IPS-20b (cell line): ENCODE data around the gene LTO1.

Source experiments
- H3K27ac ChIP-seq: one replicate; pipeline ENCODE4 v1.5.1; 2013; ENCODE audit warnings: low read length
- H3K27me3 ChIP-seq: 2 replicates; pipeline ENCODE4 v1.6.1; 2013; ENCODE audit warnings: mild to moderate bottlenecking, low read length, inconsistent platforms; ENCODE audit not compliant: insufficient read depth
- H3K36me3 ChIP-seq: 2 replicates; pipeline ENCODE4 v1.6.1; 2013; ENCODE audit warnings: low read depth, mild to moderate bottlenecking, inconsistent platforms, low read length, moderate library complexity; ENCODE audit not compliant: insufficient read depth
- H3K4me1 ChIP-seq: 2 replicates; pipeline ENCODE4 v1.6.1; 2013; ENCODE audit warnings: mild to moderate bottlenecking, control low read depth, inconsistent platforms, low read length, moderate library complexity; ENCODE audit not compliant: insufficient read depth
- H3K4me3 ChIP-seq: 2 replicates; pipeline ENCODE4 v1.5.1; 2013; ENCODE audit warnings: mild to moderate bottlenecking, low read length, inconsistent platforms
- H3K9ac ChIP-seq: 2 replicates; pipeline ENCODE4 v1.6.1; 2013; ENCODE audit warnings: low read depth, mild to moderate bottlenecking, inconsistent platforms, low read length, moderate library complexity
- H3K9me3 ChIP-seq: 2 replicates; pipeline ENCODE4 v1.6.1; 2013; ENCODE audit warnings: mild to moderate bottlenecking, low read depth, low read length, inconsistent platforms; ENCODE audit not compliant: insufficient read depth

The LTO1 gene

DNA sequence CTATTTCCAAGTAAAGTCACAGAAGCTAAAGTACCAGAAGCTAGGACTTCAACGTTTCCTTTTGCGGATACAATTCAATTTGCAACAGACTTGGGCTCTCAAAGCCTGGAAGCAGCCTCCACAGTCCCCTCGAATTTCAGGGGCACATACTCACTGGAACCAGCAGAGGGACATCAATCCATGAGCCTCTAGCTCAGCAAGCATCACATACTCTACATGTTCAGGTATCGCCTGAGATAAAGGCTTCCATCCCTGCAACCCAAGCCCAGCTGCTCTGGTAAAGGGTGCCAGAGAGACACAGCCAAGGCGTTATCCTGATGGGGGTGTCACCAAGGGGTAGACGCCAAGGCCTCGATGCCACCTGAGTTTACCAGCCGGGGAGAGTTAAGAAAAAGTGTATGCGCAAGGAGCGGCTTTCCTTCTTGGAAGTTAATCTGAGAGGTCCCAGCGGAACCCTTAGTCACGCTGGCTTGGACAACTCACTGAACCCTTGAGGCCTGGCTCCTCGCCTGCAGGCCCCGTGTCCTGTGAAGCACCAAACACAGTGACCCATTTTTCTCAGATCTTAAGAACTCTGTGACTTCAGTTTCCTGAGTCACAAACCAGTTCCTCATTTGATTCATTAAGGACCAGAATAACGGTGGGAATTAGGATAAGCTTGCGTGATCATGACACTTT lies 13.0 kb downstream of the LTO1 start:
- peaks cover 11% of the 10 kb centered on the region for H3K36me3 ChIP-seq
- no peaks in the 10 kb centered on the region for H3K9me3 ChIP-seq
- no peaks in the 10 kb centered on the region for H3K27me3 ChIP-seq
- H3K4me1 ChIP-seq = peaks cover 16% of the 10 kb centered on the region
- H3K4me3 ChIP-seq = no peak overlapping the region
- H3K9ac ChIP-seq = no peak overlapping the region
- no peak overlapping the region for H3K27ac ChIP-seq

DNA sequence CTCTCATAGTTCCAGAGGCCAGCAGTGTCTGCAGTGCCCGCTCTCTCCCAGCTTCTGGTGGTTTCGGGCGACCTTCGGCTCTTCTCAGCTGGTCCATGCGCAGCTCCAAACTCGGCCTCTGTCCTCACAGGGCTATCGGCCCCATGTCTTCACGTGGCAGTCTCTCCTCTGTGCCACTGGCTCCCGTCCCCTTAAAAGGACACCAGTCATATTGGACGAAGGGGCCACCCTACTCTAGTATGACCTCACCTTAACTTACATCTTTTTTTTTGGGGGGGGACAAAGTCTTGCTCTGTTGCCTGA lies 13.8 kb downstream of the LTO1 start:
- H3K4me3 ChIP-seq = no peak overlapping the region
- peaks cover 17% of the 10 kb centered on the region for H3K4me1 ChIP-seq
- peaks cover 6% of the 10 kb centered on the region for H3K36me3 ChIP-seq
- H3K9ac ChIP-seq = no peak overlapping the region
- H3K9me3 ChIP-seq = no peaks in the 10 kb centered on the region
- no peak overlapping the region for H3K27ac ChIP-seq
- no peaks in the 10 kb centered on the region for H3K27me3 ChIP-seq

DNA sequence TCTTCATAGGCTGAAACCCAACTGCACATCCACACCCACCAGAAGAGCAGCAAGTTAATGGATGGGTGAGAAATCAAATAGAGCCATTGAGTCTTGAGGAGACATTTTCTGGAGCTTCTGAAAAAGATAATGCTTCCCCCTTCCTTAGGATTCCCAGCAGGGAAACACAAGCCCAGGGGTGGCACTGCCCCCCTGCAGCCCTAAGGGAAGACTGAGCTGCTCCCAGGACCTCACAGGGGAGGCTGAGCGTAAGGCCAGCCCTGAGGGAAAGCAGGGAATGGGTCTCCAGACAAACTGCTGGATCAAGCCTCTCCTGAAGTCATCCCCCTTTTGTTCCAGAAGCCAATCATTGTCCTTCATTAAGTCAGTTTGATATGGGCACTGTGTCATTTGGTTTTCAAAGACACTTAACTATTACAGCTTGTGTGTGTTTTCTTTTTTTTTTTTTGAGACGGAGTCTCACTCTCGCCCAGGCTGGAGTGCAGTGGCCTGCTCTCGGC lies 15.1 kb downstream of the LTO1 start:
- Histone ChIP-seq H3K27me3 (no peaks in the 10 kb centered on the region), H3K27ac (no peak overlapping the region), H3K9ac (no peak overlapping the region), H3K4me1 (peaks cover 17% of the 10 kb centered on the region), H3K9me3 (no peaks in the 10 kb centered on the region), H3K4me3 (no peak overlapping the region), H3K36me3 (peaks cover under 1% of the 10 kb centered on the region; the same call in 1 of the 2 replicates)

DNA sequence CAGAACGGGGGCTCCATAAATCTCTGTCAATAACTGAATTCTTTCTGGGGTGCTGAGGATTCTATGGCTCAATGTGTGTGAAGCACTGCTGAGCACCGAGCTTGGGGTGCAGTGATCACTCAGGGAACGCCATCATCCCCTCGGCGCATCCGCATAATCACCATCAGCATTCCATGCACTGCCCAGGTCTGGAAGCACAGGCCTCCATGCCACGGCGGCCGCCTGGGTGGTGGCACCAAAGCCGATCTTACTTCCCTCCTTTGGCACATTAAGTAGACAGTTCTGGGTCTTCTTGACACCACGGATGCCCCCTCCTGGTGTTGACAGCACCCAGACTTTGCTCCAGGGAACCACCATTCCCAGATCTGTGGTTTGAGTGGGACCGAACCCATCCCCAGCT lies 15.6 kb downstream of the LTO1 start:
- Histone ChIP-seq H3K9ac (peak overlapping the region; percentile 55; the same call in 1 of the 2 replicates), H3K9me3 (no peaks in the 10 kb centered on the region), H3K27me3 (no peaks in the 10 kb centered on the region), H3K4me1 (peaks cover 17% of the 10 kb centered on the region), H3K36me3 (peaks cover 3% of the 10 kb centered on the region; the same call in 1 of the 2 replicates), H3K4me3 (no peak overlapping the region), H3K27ac (no peak overlapping the region)

DNA sequence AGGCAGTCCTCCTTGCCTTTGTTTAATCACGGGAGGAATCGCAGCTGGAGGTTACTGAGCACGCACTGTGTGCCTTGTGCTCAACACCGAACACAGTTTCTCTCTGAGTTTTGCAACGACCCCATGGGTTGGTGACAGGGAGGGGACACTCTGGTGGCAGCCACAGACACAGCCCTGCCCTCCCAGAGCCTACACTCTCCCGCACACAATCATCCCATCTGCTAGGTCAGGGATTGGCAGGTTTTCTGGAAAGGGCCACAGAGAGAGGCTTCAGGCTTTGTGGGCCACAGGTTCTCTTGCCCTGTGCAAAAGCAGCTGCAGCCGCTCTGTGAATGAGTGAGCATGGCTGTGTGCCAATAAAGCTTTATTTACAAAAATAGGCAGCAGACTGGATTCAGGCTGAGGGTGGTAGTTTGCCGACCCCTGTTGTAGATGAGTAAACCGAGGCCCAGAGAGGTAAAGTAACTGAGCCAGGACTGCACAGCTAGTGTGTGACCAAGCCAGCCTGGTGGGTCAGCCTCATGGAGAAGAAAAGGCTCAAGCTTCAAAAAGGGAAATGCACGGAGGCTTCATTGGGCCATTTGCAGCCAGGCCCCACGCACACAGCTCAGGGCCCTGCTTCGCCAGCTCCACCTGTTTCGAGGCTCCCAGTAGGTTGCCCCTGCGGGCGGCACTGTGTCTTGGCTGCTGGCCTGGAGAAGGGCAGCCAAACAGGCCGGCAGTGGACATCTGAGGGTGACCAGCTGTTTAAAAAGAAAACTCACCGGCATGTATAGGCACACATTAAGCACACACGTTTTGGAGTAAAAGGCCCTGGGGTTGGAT lies 16.3 kb downstream of the LTO1 start:
- Histone ChIP-seq H3K4me1 (peaks cover 17% of the 10 kb centered on the region), H3K4me3 (no peak overlapping the region), H3K27ac (peak overlapping the region; percentile 59), H3K9ac (peak overlapping the region; percentile 55), H3K9me3 (no peaks in the 10 kb centered on the region), H3K27me3 (no peaks in the 10 kb centered on the region), H3K36me3 (peaks cover 9% of the 10 kb centered on the region)

DNA sequence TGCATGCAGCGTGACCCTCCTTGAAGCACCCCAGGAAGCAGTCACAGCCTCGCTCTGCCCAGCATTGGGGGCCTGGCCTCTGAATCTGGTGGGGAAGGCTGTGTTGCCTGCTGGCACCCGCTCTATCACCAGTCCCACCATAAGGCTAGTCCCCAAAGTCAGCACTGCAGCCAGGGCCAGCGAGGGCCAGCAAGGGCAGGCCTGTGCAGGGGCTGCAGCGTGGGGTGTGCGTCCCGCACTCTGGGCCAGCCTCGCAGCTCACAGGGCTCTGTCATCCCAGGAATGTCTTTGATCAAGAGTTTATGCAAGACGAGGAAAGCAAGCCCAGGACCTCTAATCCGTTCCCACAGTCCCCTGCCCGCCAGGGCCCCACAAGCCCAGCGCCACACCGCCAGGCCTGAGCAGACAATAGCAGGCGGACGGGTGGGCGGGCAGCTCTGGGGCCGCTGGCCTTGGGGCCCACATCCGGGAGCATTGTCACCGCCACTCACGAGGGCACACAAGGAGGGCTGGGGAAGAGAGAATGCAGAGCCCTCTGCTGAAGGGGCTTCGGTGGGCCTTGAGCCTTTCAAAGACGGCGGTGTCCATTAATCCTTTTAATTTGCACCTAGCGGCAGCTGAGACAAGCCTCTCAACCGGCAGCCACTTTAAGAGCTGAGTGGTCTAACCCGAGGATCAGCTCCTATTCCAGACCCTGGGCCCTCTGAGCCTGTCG lies 17.1 kb downstream of the LTO1 start:
- H3K9me3 ChIP-seq = no peaks in the 10 kb centered on the region
- peak overlapping the region; percentile 59 for H3K27ac ChIP-seq
- peak overlapping the region; percentile 55 for H3K9ac ChIP-seq
- no peak overlapping the region for H3K4me3 ChIP-seq
- no peaks in the 10 kb centered on the region for H3K27me3 ChIP-seq
- peaks cover 17% of the 10 kb centered on the region for H3K4me1 ChIP-seq
- peaks cover 16% of the 10 kb centered on the region for H3K36me3 ChIP-seq

DNA sequence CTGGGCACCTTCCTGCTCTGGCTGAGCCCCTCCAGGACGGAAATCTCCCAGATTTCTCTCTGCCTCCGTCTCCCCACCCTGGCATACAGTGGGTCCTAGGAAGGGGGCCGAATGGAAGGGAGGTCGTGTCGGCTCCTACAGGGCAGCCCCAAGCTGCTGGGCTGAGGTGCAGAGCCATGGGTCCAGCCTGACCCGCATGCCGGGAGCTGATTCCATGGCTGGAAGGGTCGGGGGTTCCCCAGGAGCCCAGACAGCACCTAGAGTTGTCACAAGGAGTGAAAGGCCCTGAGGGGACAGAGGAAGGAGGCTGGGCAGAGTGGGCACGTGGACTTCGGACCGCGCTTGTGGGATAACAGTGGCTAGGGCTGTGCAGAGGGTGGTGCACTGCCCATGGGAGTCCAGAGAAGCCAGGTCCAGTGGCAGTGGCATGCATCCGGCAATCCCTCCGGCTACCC lies 17.7 kb downstream of the LTO1 start:
- Histone ChIP-seq H3K27ac (no peak overlapping the region), H3K27me3 (no peaks in the 10 kb centered on the region), H3K9ac (peak overlapping the region; percentile 55)

DNA sequence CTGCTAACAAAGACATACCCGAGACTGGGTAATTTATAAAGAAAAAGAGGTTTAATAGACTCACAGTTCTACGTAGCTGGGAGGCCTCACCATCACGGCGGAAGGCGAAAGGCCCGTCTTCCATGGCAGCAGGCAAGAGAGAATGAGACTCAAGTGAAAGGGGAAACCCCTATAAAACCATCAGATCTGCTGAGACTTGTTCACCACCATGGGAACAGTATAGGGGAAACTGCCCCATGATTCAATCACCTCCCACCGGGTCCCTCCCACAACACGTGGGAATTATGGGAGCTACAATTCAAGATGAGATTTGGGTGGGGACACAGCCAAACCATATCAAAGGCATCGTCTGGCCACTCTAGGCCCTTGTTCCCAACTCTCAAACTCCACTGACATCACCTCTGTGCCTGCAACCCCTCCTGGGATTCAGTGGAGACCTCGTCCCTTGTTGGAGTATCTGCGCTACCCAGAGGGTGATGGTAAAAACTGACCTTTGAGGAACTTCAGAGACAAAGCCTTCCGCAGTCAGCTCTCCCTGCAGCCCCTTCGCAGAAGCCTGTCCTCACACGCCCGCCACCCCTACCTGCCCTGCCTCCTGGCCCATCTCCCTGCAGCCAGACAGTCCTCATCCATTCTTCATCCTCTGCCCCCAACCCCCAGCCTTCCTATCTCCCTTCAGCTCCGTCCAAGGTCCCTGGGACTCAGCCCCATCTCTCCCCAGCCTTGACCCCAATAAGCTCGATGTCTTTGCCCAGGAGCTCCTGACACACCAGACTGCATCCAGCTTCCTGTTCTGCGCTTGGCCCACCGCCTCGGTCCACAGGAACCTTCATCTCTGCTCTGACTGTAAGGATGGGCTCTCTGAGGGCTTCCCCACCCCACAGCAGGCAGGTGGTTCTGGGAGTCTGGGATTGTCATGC lies 18.4 kb downstream of the LTO1 start:
- H3K27ac ChIP-seq = no peak overlapping the region
- peaks cover 17% of the 10 kb centered on the region for H3K4me1 ChIP-seq
- H3K36me3 ChIP-seq = peaks cover 29% of the 10 kb centered on the region
- no peak overlapping the region for H3K4me3 ChIP-seq
- H3K9ac ChIP-seq = peak overlapping the region; percentile 55; the same call in 1 of the 2 replicates
- no peaks in the 10 kb centered on the region for H3K27me3 ChIP-seq
- no peaks in the 10 kb centered on the region for H3K9me3 ChIP-seq

More for the DNA sequence above, 17.7 kb downstream of the LTO1 start:
- no peak overlapping the region for H3K4me3 ChIP-seq
- H3K4me1 ChIP-seq = peaks cover 17% of the 10 kb centered on the region
- peaks cover 22% of the 10 kb centered on the region for H3K36me3 ChIP-seq
- H3K9me3 ChIP-seq = no peaks in the 10 kb centered on the region

DNA sequence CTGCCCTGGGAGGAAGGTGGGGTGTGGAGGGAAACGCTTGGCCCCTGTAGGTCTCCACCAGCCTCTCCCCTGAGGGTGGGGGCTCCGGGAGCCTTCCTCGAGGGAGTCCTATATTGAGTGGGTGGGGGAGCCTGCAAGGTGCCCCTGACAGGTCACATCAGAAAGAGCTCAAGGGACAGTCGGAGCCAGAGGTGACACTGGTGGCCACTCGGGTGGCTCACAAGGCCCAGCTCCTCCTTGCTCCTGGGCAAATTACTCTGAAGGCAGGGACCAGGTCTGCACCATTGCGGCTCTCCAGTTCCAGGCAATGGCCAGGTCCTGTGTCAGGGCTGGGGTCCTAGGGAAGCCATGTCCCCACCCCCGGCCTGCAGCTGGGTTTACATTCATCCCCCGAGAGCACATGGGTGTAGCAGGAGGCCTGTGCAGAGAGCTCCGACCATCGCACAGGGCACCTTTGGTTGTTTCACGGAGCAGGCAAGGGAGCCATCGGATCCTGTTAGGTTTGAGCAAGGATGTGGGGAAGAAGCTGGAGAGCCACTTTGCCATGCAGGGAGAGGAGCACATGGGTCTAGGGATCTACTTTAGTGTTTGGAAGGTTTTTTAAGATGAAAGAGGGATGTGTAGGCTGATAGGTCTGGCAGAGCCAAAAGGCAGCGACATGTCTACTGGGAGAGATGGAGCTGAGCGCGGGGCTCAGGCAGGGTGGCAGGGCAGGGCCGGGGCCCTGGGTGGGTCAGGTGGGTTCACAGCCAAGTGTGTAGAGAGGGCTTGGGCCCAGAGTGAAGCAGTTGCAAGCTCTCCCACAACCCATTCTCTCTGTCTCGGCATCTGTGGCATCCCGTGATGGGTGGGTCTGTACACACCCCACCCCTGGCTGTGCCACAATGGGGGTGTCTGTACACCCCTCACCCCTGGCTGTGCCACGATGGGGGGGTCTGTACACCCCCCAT lies 19.4 kb downstream of the LTO1 start:
- Histone ChIP-seq H3K36me3 (peaks cover 40% of the 10 kb centered on the region), H3K27ac (no peak overlapping the region), H3K4me1 (peaks cover 17% of the 10 kb centered on the region), H3K27me3 (no peaks in the 10 kb centered on the region), H3K9me3 (no peaks in the 10 kb centered on the region), H3K4me3 (no peak overlapping the region), H3K9ac (no peak overlapping the region)
